ENCODE data around the gene NPPB.
A peak's percentile ranks its signal among the peaks of the same experiment; 100 is the strongest.

Gene NPPB

GRCh38 chr1:11869104-11869503 is 10.4 kb upstream of the NPPB start:
- Histone ChIP-seq H3K9ac (ENCODE audit: low read length) (no peak overlapping the region), H2BK120ac (ENCODE audit: insufficient read depth, low read length, poor library complexity) (no peak overlapping the region), H4K12ac (ENCODE audit: low read depth, low read length) (no peak overlapping the region), H3K36me3 (ENCODE audit: control insufficient read depth in 1 of 2, insufficient read depth in 2 of 2, low read length in 2 of 2) (no peaks in the 10 kb centered on the region), H3K4me2 (ENCODE audit: low read length) (no peak overlapping the region), H3K27ac (ENCODE audit: low read depth, low read length) (no peak overlapping the region), H3K4ac (ENCODE audit: low read depth, low read length) (no peak overlapping the region), H3K4me3 (ENCODE audit: low read depth, low read length) (no peak overlapping the region), H2AK5ac (ENCODE audit: low read length) (no peak overlapping the region), H3K27me3 (ENCODE audit: insufficient read depth, low read length) (no peaks in the 10 kb centered on the region), H3K23ac (ENCODE audit: low read length) (no peak overlapping the region), H3K18ac (ENCODE audit: low read length) (no peak overlapping the region), H3K79me2 (ENCODE audit: control insufficient read depth, insufficient read depth, low read length, poor library complexity) (no peaks in the 10 kb centered on the region), H3K4me1 (ENCODE audit: control insufficient read depth in 1 of 2, insufficient read depth in 2 of 2, low read length in 2 of 2) (peaks cover 1 to 4% of the 10 kb centered on the region in 2 experiments), H3K79me1 (ENCODE audit: low read length) (no peaks in the 10 kb centered on the region), H4K8ac (ENCODE audit: low read depth, low read length) (no peak overlapping the region), H2BK5ac (ENCODE audit: low read depth, low read length, poor library complexity) (no peak overlapping the region), H2AFZ (ENCODE audit: insufficient read depth, low read length, poor library complexity) (no peak overlapping the region), H3K9me3 (ENCODE audit: insufficient read depth, low read depth, low read length) (no peaks in the 10 kb centered on the region), H2BK12ac (ENCODE audit: low read length) (no peak overlapping the region), H3K14ac (ENCODE audit: low read length) (no peak overlapping the region), H4K91ac (ENCODE audit: low read depth, low read length) (no peak overlapping the region)
- no CpG with 5 or more reads among the region's 3 CpGs for WGBS (ENCODE audit: extremely low coverage, insufficient coverage, insufficient read length)
- DNase-seq: no peak

GRCh38 chr1:11868331-11868980 is 9.7 kb upstream of the NPPB start:
- Histone ChIP-seq H2BK12ac (ENCODE audit: low read length) (no peak overlapping the region), H3K27me3 (ENCODE audit: insufficient read depth, low read length) (no peaks in the 10 kb centered on the region), H4K12ac (ENCODE audit: low read depth, low read length) (no peak overlapping the region), H3K4me3 (ENCODE audit: low read depth, low read length) (no peak overlapping the region), H4K91ac (ENCODE audit: low read depth, low read length) (no peak overlapping the region), H3K79me1 (ENCODE audit: low read length) (no peaks in the 10 kb centered on the region), H3K4me2 (ENCODE audit: low read length) (no peak overlapping the region), H3K9me3 (ENCODE audit: insufficient read depth, low read depth, low read length) (no peaks in the 10 kb centered on the region), H3K14ac (ENCODE audit: low read length) (no peak overlapping the region), H3K79me2 (ENCODE audit: control insufficient read depth, insufficient read depth, low read length, poor library complexity) (no peaks in the 10 kb centered on the region), H4K8ac (ENCODE audit: low read depth, low read length) (no peak overlapping the region), H2AK5ac (ENCODE audit: low read length) (no peak overlapping the region), H2BK5ac (ENCODE audit: low read depth, low read length, poor library complexity) (no peak overlapping the region), H3K4ac (ENCODE audit: low read depth, low read length) (no peak overlapping the region), H3K18ac (ENCODE audit: low read length) (no peak overlapping the region), H3K27ac (ENCODE audit: low read depth, low read length) (no peak overlapping the region), H3K9ac (ENCODE audit: low read length) (no peak overlapping the region), H3K4me1 (ENCODE audit: control insufficient read depth in 1 of 2, insufficient read depth in 2 of 2, low read length in 2 of 2) (no peaks in the 10 kb centered on the region), H2BK120ac (ENCODE audit: insufficient read depth, low read length, poor library complexity) (no peak overlapping the region), H2AFZ (ENCODE audit: insufficient read depth, low read length, poor library complexity) (no peak overlapping the region), H3K23ac (ENCODE audit: low read length) (no peak overlapping the region), H3K36me3 (ENCODE audit: control insufficient read depth in 1 of 2, insufficient read depth in 2 of 2, low read length in 2 of 2) (no peaks in the 10 kb centered on the region)
- WGBS (ENCODE audit: extremely low coverage, insufficient coverage, insufficient read length): no CpG with 5 or more reads among the region's 13 CpGs
- peak; percentile 17 to 66 for DNase-seq

DNA sequence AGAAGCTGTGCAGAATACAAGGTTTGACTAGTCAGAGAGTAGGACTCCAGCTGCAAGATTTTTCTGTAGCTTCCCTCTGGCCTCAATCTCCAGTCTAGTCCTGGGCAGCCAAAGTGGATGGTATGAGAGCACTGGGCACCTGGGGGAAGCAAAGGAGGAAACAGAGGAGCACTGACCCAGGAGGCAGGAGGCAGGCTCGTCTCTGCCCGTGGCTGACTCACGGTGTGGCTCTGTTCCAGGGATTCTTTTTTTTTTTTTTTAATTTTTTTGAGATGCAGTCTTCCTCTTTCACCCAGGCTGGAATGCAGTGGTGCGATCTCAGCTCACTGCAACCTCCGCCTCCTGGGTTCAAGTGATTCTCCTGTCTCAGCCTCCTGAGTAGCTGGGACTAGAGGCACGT is 4.1 kb upstream of the NPPB start:
- no peak overlapping the region for H2AFZ ChIP-seq (ENCODE audit: insufficient read depth, low read length, poor library complexity)

DNA sequence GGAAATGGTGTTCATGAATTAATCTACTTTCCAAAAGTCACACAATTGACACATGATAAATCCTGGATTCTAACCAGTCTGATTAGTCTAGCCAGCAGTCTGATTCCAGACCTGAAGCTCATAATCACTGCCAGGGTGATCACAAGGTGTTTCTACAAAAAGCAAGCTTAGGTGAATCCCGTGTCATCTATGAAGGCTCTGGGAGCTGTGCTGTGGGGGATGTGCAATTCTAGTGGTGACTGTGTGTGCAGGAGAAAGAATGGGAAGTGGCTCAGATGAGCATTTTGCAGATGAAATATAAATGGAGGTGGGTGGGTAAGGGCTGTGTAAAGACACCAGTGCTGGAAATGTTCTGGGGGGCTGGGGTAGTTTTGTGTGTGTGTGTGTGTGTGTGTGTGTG is 1.8 kb upstream of the NPPB start:
- no CpG with 5 or more reads among the region's 1 CpG for WGBS (ENCODE audit: extremely low coverage, insufficient coverage, insufficient read length)

More for the DNA sequence above, 4.1 kb upstream of the NPPB start:
- Histone ChIP-seq H3K4ac (ENCODE audit: low read depth, low read length) (no peak overlapping the region), H4K12ac (ENCODE audit: low read depth, low read length) (no peak overlapping the region), H3K36me3 (ENCODE audit: control insufficient read depth in 1 of 2, insufficient read depth in 2 of 2, low read length in 2 of 2) (no peaks in the 10 kb centered on the region), H4K8ac (ENCODE audit: low read depth, low read length) (no peak overlapping the region), H2BK12ac (ENCODE audit: low read length) (no peak overlapping the region), H2AK5ac (ENCODE audit: low read length) (no peak overlapping the region), H3K23ac (ENCODE audit: low read length) (no peak overlapping the region), H4K91ac (ENCODE audit: low read depth, low read length) (no peak overlapping the region), H3K27ac (ENCODE audit: low read depth, low read length) (no peak overlapping the region), H3K14ac (ENCODE audit: low read length) (no peak overlapping the region), H3K4me3 (ENCODE audit: low read depth, low read length) (no peak overlapping the region), H2BK120ac (ENCODE audit: insufficient read depth, low read length, poor library complexity) (no peak overlapping the region), H3K18ac (ENCODE audit: low read length) (no peak overlapping the region), H3K79me1 (ENCODE audit: low read length) (peaks cover 4% of the 10 kb centered on the region), H2BK5ac (ENCODE audit: low read depth, low read length, poor library complexity) (no peak overlapping the region), H3K27me3 (ENCODE audit: insufficient read depth, low read length) (no peaks in the 10 kb centered on the region), H3K4me1 (ENCODE audit: control insufficient read depth in 1 of 2, insufficient read depth in 2 of 2, low read length in 2 of 2) (peaks cover 10 to 17% of the 10 kb centered on the region in 2 experiments), H3K79me2 (ENCODE audit: control insufficient read depth, insufficient read depth, low read length, poor library complexity) (no peaks in the 10 kb centered on the region), H3K9ac (ENCODE audit: low read length) (no peak overlapping the region), H3K4me2 (ENCODE audit: low read length) (no peak overlapping the region), H3K9me3 (ENCODE audit: insufficient read depth, low read depth, low read length) (no peaks in the 10 kb centered on the region)
- no CpG with 5 or more reads among the region's 6 CpGs for WGBS (ENCODE audit: extremely low coverage, insufficient coverage, insufficient read length)
- DNase-seq: peak in 1 of 2 donors; percentile 15

More for the DNA sequence above, 1.8 kb upstream of the NPPB start:
- Histone ChIP-seq H3K79me1 (ENCODE audit: low read length) (peaks cover 4% of the 10 kb centered on the region), H3K23ac (ENCODE audit: low read length) (no peak overlapping the region), H3K36me3 (ENCODE audit: control insufficient read depth in 1 of 2, insufficient read depth in 2 of 2, low read length in 2 of 2) (no peaks in the 10 kb centered on the region), H3K27me3 (ENCODE audit: insufficient read depth, low read length) (no peaks in the 10 kb centered on the region), H3K9ac (ENCODE audit: low read length) (no peak overlapping the region), H3K14ac (ENCODE audit: low read length) (no peak overlapping the region), H3K4ac (ENCODE audit: low read depth, low read length) (no peak overlapping the region), H3K4me1 (ENCODE audit: control insufficient read depth in 1 of 2, insufficient read depth in 2 of 2, low read length in 2 of 2) (peaks cover 12 to 19% of the 10 kb centered on the region in 2 experiments), H3K18ac (ENCODE audit: low read length) (no peak overlapping the region), H4K12ac (ENCODE audit: low read depth, low read length) (no peak overlapping the region), H3K4me3 (ENCODE audit: low read depth, low read length) (no peak overlapping the region), H2BK12ac (ENCODE audit: low read length) (no peak overlapping the region), H3K9me3 (ENCODE audit: insufficient read depth, low read depth, low read length) (no peaks in the 10 kb centered on the region), H3K79me2 (ENCODE audit: control insufficient read depth, insufficient read depth, low read length, poor library complexity) (no peaks in the 10 kb centered on the region), H4K91ac (ENCODE audit: low read depth, low read length) (no peak overlapping the region), H3K27ac (ENCODE audit: low read depth, low read length) (no peak overlapping the region), H2BK120ac (ENCODE audit: insufficient read depth, low read length, poor library complexity) (no peak overlapping the region), H2AFZ (ENCODE audit: insufficient read depth, low read length, poor library complexity) (no peak overlapping the region), H3K4me2 (ENCODE audit: low read length) (no peak overlapping the region), H4K8ac (ENCODE audit: low read depth, low read length) (no peak overlapping the region), H2BK5ac (ENCODE audit: low read depth, low read length, poor library complexity) (no peak overlapping the region), H2AK5ac (ENCODE audit: low read length) (no peak overlapping the region)
- no peak for DNase-seq

Data from trophoblast cell (in vitro differentiated cells and primary cell).